ENCODE results near the gene NOX3. TPM values are rescaled to one million over a fixed set of nuclear protein-coding genes. Genes with fewer than 3 reads are reported as not detected.

The NOX3 gene
- total RNA-seq, 2 experiments from 2014 or later = not detected

GRCh38 chr6:155388591-155388990 is 67.0 kb downstream of the NOX3 start:
- no peaks in the 10 kb centered on the region for H3K4me1 Mint-ChIP-seq (ENCODE audit: low read depth)
- H3K36me3 Mint-ChIP-seq (ENCODE audit: low read depth) = no peaks in the 10 kb centered on the region
- ChIA-PET POLR2A (interaction anchor here (0.8 kb wide), 1 partner anchor 10 kb away, joined by 3 read pairs; no protein-coding TSS in a partner anchor), CTCF (no interaction called here)
- intact Hi-C loops (cut with micrococcal nuclease) = no loop called here
- H3K27me3 Mint-ChIP-seq = peaks cover 1% of the 10 kb centered on the region
- TF ChIP-seq CTCF (IDR thresholded peaks at IDR 0.05) = no peak
- no peak overlapping the region for H3K27ac Mint-ChIP-seq
- peaks cover 2% of the 10 kb centered on the region for H3K9me3 Mint-ChIP-seq
- no peak for DNase-seq
- H3K4me3 Mint-ChIP-seq = no peak overlapping the region
- ATAC-seq = no peak

GRCh38 chr6:155387481-155387880 is 68.2 kb downstream of the NOX3 start:
- Mint-ChIP-seq H3K9me3 (peaks cover 2% of the 10 kb centered on the region), H3K36me3 (ENCODE audit: low read depth) (no peaks in the 10 kb centered on the region), H3K27ac (no peak overlapping the region), H3K27me3 (no peaks in the 10 kb centered on the region), H3K4me3 (no peak overlapping the region), H3K4me1 (ENCODE audit: low read depth) (no peaks in the 10 kb centered on the region)
- POLR2A ChIA-PET = no interaction called here
- no peak for TF ChIP-seq CTCF (IDR thresholded peaks at IDR 0.05)
- intact Hi-C loops (cut with micrococcal nuclease) = no loop called here
- no peak for DNase-seq
- CTCF ChIA-PET = no interaction called here
- ATAC-seq = no peak

DNA sequence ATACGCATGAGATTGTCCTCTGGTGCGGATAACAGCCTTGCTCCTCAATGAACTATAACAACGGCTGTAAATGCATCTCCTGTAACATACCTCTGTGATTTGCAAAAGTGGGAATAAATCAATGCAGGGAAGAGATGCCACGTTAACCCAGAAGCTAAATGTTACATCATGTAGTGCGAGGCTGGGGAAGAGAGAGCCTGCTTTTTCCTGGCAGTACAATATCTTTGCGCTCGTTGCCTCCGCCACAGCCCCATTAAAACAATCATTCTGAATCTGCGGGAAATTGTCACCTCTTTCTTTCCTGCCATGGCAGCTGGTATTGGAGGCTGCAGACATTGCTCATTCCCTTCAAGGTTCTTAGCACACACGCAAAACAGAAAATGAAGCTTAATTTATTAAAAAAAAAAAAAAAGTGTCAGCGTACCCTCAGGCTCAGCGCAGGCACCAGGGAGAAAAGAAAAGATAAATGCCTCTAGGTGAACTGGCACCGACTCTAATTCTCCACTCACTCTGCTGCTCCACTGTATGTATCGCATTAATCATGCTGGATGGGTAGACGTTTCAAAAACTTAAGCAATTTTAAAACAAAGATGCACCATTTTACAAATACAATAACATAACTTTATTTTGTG is 71.2 kb downstream of the NOX3 start:
- no peak overlapping the region for H3K4me3 Mint-ChIP-seq
- H3K36me3 Mint-ChIP-seq (ENCODE audit: low read depth) = no peaks in the 10 kb centered on the region
- peaks cover 8% of the 10 kb centered on the region for H3K4me1 Mint-ChIP-seq (ENCODE audit: low read depth)
- CTCF ChIA-PET = no interaction called here
- no peak for DNase-seq
- POLR2A ChIA-PET = no interaction called here
- peaks cover 2% of the 10 kb centered on the region for H3K9me3 Mint-ChIP-seq
- no peak for ATAC-seq
- no peak for TF ChIP-seq CTCF (IDR thresholded peaks at IDR 0.05)
- H3K27me3 Mint-ChIP-seq = no peaks in the 10 kb centered on the region
- intact Hi-C loops (cut with micrococcal nuclease) = no loop called here
- H3K27ac Mint-ChIP-seq = no peak overlapping the region

DNA sequence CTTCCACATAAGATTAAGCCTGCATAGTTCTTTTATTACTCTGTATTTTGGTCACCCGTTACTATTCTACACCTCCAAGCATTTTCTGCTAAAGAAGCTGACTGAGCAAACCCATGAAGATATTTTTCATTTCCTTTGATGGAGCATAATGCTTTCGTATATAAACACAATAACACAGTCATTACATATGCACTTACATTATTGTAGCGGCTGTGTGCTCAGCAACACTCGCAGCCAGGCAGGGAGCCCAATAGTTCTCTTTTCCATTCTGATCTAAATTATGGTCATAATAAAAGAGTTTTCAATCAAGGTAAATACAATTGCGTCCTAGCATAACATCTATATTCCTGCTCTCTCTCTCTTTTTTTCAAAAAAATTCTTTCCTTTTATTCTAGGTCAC is 71.7 kb downstream of the NOX3 start:
- no peaks in the 10 kb centered on the region for H3K36me3 Mint-ChIP-seq (ENCODE audit: low read depth)
- no peak for TF ChIP-seq CTCF (IDR thresholded peaks at IDR 0.05)
- intact Hi-C loops (cut with micrococcal nuclease) = no loop called here
- no peak for ATAC-seq
- peaks cover 2% of the 10 kb centered on the region for H3K9me3 Mint-ChIP-seq
- peaks cover 8% of the 10 kb centered on the region for H3K4me1 Mint-ChIP-seq (ENCODE audit: low read depth)
- H3K4me3 Mint-ChIP-seq = no peak overlapping the region
- no peaks in the 10 kb centered on the region for H3K27me3 Mint-ChIP-seq
- POLR2A ChIA-PET = no interaction called here
- H3K27ac Mint-ChIP-seq = no peak overlapping the region
- DNase-seq = no peak
- CTCF ChIA-PET = no interaction called here

DNA sequence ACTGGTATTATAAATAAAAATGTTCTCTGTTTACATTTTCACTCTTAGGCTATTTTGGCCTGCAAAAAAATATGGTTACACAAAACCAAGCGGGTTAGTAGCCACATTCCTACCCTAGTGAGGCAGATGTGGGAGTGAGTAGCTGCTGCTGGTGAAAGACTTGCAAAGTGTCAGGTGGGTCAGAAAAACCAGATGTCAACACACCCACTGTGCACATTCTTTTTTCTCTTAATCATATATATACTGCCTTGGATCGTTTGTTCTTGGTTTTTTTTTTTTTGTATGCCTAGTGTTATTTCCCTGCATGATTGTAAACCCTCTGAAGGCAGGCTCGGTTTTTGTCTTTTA is 73.3 kb downstream of the NOX3 start:
- H3K27me3 Mint-ChIP-seq = no peaks in the 10 kb centered on the region
- H3K4me1 Mint-ChIP-seq (ENCODE audit: low read depth) = peaks cover 11% of the 10 kb centered on the region
- no peak for DNase-seq
- TF ChIP-seq CTCF (IDR thresholded peaks at IDR 0.05) = no peak
- ChIA-PET CTCF (interaction anchor here (0.9 kb wide), 1 partner anchor 44 kb away, joined by 3 read pairs; no protein-coding TSS in a partner anchor), POLR2A (no interaction called here)
- H3K36me3 Mint-ChIP-seq (ENCODE audit: low read depth) = no peaks in the 10 kb centered on the region
- H3K9me3 Mint-ChIP-seq = peaks cover 2% of the 10 kb centered on the region
- intact Hi-C loops (cut with micrococcal nuclease) = no loop called here
- no peak overlapping the region for H3K4me3 Mint-ChIP-seq
- ATAC-seq = no peak
- H3K27ac Mint-ChIP-seq = no peak overlapping the region

Measured in activated CD8-positive, alpha-beta T cell treated with anti-CD3 and anti-CD28 coated beads for 36 hours (primary cell).